Kidney epithelial cell (primary cell): ENCODE measurements around the gene PRDM10. TPM values are rescaled to one million over a fixed set of nuclear protein-coding genes. Genes with fewer than 3 reads are reported as not detected.
"Not testable (repeated sequence)": the region's sequence is repeated elsewhere in the genome, so short reads cannot be mapped to it uniquely, and the experiment has no call there.

Experiments used
- DNase-seq: peaks from one replicate; pipeline ENCODE4 v3.0.0-alpha.2; 2010; ENCODE audit warnings: low read depth
- H3K27me3 ChIP-seq: 2 replicates; pipeline ENCODE4 v1.6.0; 2011; ENCODE audit warnings: low read length; ENCODE audit not compliant: control insufficient read depth, insufficient read depth
- H3K36me3 ChIP-seq: 2 replicates; pipeline ENCODE4 v1.5.1; 2011; ENCODE audit warnings: low read length; ENCODE audit not compliant: control insufficient read depth, insufficient read depth
- H3K4me3 ChIP-seq: 2 replicates; pipeline ENCODE4 v1.5.1; 2011; ENCODE audit warnings: low read depth, mild to moderate bottlenecking, control low read depth, low read length
- total RNA-seq: library from RNA; depleted of rRNA; stranded (reverse); fragments of >200 nt; gene quantifications from 2 replicates; pipeline ENCODE4 v1.2.3, GENCODE V29; 2015
- TF ChIP-seq, protein P1 (sequence below): IDR thresholded peaks from 2 replicates; pipeline ENCODE4 v1.5.1; 2011; ENCODE audit warnings: mild to moderate bottlenecking, moderate library complexity, low read length, control low read depth, inconsistent platforms; ENCODE audit not compliant: insufficient read depth, poor library complexity, severe bottlenecking

The PRDM10 gene
- total RNA-seq, 1 donor from 2014 or later: 7.1 TPM

DNA sequence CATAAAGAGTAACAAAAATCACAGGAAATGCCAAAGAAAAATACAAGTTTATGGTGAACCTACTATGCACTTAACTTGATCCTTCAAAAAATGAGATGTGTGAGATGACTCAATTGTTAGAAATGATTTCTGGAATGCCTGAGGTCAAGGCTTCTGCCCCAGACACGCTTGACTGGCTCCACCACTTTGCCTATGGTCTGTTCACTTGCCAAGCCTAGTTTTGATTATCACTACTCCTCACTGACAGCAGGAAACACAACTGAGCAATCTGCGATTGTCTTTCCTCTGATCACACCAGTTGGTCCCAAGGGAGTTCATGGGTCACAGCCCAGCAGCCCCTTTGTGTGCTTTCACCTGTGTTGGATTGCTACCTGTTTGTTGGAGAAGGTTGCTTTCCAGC lies 20.6 kb upstream of the PRDM10 start:
- H3K4me3 ChIP-seq: no peak overlapping the region

DNA sequence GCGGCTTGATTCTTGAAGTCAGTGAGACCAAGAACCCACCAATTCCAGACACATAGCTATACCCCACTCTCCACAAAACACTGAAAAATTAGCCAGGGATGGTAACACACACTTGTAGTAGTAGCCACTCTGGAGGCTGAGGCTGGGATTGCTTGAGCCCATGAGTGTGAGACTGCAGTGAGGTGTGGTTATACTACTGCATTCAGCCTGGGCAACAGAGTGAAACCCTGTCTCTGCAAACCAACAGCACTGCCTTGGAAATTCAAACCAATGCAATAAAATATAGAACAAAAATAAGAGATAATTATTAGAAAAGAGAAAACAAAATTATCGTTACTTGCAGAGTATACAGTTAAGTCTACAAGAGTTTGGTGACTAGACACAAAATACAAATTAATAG lies 20.2 kb upstream of the PRDM10 start:
- Histone ChIP-seq H3K27me3 (no peaks in the 10 kb centered on the region), H3K36me3 (no peaks in the 10 kb centered on the region), H3K4me3 (no peak overlapping the region)
- TF ChIP-seq, protein P1, sequence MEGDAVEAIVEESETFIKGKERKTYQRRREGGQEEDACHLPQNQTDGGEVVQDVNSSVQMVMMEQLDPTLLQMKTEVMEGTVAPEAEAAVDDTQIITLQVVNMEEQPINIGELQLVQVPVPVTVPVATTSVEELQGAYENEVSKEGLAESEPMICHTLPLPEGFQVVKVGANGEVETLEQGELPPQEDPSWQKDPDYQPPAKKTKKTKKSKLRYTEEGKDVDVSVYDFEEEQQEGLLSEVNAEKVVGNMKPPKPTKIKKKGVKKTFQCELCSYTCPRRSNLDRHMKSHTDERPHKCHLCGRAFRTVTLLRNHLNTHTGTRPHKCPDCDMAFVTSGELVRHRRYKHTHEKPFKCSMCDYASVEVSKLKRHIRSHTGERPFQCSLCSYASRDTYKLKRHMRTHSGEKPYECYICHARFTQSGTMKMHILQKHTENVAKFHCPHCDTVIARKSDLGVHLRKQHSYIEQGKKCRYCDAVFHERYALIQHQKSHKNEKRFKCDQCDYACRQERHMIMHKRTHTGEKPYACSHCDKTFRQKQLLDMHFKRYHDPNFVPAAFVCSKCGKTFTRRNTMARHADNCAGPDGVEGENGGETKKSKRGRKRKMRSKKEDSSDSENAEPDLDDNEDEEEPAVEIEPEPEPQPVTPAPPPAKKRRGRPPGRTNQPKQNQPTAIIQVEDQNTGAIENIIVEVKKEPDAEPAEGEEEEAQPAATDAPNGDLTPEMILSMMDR: no peak
- peak; percentile 41 for DNase-seq

More for the DNA sequence above, 20.6 kb upstream of the PRDM10 start:
- Histone ChIP-seq H3K36me3 (no peaks in the 10 kb centered on the region), H3K27me3 (no peaks in the 10 kb centered on the region)
- TF ChIP-seq, protein P1: no peak
- DNase-seq: peak; percentile 57

DNA sequence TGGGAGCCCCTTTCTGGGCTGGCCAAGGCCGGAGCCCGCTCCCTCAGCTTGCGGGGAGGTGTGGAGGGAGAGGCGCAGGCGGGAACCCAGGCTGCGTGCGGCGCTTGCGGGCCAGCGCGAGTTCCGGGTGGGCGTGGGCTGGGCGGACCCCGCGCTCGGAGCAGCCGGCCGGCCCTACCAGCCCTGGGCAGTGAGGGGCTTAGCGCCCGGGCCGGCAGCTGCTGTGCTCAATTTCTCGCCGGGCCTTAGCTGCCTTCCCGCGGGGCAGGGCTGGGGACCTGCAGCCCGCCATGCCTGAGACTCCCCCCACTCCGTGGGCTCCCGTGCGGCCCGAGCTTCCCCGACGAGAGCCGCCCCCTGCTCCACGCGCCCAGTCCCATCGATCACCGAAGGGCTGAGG lies 19.0 kb upstream of the PRDM10 start:
- H3K27me3 ChIP-seq, H3K4me3 ChIP-seq, DNase-seq, H3K36me3 ChIP-seq: not testable (repeated sequence)

DNA sequence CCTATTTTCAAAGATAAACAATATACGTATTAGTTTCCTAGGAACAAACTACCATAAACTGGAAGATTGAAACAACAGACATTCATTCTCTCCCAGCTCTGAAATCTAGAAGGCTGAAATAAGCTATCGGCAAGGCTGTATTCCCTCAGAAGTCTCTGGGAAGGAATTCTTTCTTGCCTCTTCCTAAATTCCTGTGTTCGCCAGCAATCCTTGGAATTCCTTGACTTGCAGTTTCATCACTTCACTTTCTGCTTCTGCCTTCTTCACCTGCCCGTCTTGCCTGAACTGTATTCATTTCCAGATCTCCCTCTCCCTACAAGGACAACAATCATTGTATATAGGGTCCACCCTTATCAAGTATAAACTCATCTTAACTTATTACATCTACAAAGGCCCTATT lies 17.7 kb upstream of the PRDM10 start:
- H3K36me3 ChIP-seq: no peaks in the 10 kb centered on the region
- TF ChIP-seq, protein P1: no peak
- no peak overlapping the region for H3K4me3 ChIP-seq
- H3K27me3 ChIP-seq: no peaks in the 10 kb centered on the region
- no peak for DNase-seq

DNA sequence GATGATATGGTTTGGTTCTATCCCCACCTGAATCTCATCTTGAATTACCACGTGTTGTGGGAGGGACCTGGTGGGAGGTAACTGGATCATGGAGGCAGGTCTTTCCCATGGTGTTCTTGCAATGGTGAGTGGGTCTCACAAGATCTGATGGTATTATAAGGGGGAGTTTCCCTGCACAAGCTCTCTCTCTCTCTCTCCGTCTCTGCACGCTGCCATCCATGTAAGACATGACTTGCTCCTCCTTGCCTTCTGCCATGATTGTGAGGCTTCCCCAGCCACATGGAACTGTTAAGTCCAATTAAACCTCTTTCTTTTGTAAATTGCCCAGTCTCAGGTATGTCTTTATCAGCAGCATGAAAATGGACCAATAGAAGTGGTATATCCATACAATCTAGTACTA lies 13.2 kb upstream of the PRDM10 start:
- not testable (repeated sequence) for H3K4me3 ChIP-seq, DNase-seq, H3K36me3 ChIP-seq, H3K27me3 ChIP-seq

DNA sequence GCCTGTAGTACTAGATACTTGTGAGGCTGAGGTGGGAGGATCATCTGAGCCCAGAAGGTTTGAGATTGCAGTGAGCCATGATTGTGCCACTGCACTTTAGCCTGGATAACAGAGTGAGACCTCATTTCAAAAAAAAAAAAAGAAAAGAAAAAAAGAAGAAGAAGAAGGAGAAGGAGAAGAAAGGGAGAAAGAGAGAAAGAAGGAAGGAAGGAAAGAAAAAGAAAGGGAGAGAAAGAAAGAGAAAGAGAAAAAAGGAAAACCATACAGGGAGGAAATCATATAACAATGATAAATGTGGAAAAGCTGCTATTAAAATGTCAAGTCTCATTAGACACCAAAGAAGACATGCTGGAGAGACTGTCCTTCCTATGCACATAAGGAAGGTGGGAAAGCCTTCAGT lies 5.7 kb upstream of the PRDM10 start:
- Histone ChIP-seq H3K36me3 (no peaks in the 10 kb centered on the region), H3K4me3 (no peak overlapping the region), H3K27me3 (no peaks in the 10 kb centered on the region)
- no peak for DNase-seq
- TF ChIP-seq, protein P1: no peak

DNA sequence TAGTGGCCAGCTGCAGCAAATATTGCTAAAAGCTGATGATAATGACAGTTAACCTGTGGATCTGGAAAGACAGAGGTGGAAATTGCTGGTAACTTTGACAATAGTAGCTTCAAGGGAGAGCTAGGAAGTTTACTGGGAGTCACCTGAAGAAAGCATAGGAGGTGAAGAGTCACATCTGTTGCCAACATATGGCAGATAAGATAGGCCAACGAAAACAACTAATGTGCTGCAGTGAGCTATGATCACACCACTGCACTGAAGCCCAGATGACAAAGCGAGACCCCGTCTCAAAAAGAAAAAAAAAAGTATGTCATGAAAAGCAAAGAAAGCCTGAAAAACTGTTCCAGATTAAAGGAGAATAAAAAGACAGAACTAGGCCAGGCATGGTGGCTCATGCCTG lies 4.3 kb upstream of the PRDM10 start:
- no peak for DNase-seq
- Histone ChIP-seq H3K4me3 (no peak overlapping the region), H3K36me3 (no peaks in the 10 kb centered on the region), H3K27me3 (no peaks in the 10 kb centered on the region)
- TF ChIP-seq, protein P1: no peak
